Measurements from ENCODE around the gene COL6A1.

Gene COL6A1

GRCh38 chr21:46051821-46052675 lies 70.5 kb downstream of the COL6A1 start:
- no peak for DNase-seq (ENCODE audit: low read depth)

- DNase-seq (ENCODE audit: low read depth), result peak; percentile 89
These were observed 71.4 kb downstream of the COL6A1 start for GRCh38 chr21:46052703-46053651.

- DNase-seq (ENCODE audit: low read depth), result no peak
These were observed 72.5 kb downstream of the COL6A1 start for GRCh38 chr21:46054031-46054430.

- DNase-seq (ENCODE audit: low read depth), result no peak
These were observed 72.9 kb downstream of the COL6A1 start for GRCh38 chr21:46054451-46054881.

Measured in GM04503 (cell line).